NCI-H1436 treated with DMSO at 0.1 percent for 48 hours (cell line): ENCODE measurements around the gene SSBP3.
A peak's percentile ranks its signal among the peaks of the same experiment; 100 is the strongest.
"Not testable (repeated sequence)": the region's sequence is repeated elsewhere in the genome, so short reads cannot be mapped to it uniquely, and the experiment has no call there.

Source experiments
- DNase-seq: peaks from one replicate; lab custom pipeline; 2025; lab: John Stamatoyannopoulos, UW

Gene SSBP3

DNA sequence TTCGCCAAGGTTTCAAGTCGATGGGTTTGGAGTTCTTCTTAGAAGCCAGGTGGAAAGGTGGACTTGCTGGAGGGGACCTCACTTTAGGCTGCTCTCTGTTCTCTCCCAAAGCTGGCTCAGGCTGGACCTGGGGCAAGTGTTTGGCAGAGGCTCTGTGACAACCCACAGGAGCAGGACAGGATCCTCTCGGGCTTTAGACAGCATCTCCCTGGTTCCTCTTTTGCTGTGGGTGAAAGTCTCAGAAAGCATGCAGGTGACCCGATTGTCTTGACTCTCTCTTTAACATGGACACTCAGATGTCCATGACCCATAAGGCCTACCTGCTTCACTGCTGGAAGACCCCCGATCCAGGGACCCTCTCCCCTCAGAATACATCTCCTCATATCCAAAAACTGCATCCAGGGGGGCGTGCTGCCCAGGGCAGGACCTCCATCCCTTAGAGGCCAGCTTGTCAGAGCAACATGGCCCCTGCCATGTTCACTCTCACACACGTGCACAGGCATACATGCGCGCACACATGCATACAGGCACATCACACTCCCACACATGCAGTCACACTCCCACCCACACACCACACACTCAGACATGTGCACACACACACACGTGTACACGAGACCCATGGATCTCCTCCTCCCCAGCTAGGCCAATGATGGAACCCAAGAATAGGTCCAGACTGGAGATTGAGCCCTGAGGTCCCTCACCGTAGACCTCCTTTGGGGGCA lies 184.9 kb downstream of the SSBP3 start:
- no peak for DNase-seq

DNA sequence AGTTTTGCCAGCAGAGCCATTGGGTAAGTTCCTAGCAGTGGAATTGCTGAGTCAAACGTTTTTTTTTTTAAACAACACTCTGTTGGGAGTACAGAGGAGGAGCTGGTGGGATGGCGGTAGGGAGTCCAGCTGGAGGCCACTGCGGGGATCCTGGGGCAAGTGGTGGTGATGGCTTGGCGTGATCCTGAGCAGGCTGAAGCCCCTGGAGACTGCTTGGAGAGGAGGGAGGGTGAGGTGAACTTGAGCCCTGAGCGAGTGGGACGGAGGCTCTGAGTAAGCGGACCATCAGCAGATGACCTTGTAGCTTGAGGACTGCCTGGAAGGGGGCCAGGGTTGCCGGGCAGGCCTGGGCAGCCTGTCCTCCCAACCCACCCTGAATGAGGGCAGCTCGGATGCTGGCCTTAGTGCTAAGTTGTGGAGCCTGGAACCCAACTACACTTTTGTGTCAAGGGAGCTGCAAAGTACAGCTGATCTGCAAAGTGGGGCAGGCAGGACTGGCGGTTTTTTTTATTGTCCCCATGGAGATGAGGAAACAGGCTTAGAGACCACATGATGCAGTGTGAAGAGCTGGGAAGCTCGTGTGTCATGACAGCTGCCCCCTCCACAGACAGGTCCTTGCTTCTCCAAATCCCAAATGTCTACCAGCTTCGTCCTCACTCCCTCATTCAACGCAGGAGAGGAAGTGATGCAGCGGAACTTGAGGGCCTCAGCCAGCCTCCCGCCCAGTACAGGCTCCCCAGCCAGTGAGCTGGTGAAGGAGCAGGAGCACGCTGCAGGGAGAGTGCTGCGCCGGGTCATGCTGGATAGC lies 186.0 kb downstream of the SSBP3 start:
- DNase-seq: no peak

DNA sequence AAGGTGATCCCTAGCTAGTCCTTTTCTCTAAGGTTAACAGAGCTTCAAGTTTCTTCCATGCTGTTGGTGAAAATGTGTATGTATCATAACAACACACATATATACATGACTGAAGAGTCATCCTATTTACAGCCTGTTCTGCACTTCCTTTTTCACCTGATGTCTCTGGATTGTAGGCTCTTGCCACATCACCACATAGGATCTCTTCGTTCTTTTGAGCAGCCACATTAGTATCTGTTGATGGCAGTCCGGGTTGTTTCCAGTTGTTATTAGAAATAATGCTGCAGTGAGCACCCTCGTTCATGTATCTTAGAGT lies 186.5 kb downstream of the SSBP3 start:
- DNase-seq: no peak

DNA sequence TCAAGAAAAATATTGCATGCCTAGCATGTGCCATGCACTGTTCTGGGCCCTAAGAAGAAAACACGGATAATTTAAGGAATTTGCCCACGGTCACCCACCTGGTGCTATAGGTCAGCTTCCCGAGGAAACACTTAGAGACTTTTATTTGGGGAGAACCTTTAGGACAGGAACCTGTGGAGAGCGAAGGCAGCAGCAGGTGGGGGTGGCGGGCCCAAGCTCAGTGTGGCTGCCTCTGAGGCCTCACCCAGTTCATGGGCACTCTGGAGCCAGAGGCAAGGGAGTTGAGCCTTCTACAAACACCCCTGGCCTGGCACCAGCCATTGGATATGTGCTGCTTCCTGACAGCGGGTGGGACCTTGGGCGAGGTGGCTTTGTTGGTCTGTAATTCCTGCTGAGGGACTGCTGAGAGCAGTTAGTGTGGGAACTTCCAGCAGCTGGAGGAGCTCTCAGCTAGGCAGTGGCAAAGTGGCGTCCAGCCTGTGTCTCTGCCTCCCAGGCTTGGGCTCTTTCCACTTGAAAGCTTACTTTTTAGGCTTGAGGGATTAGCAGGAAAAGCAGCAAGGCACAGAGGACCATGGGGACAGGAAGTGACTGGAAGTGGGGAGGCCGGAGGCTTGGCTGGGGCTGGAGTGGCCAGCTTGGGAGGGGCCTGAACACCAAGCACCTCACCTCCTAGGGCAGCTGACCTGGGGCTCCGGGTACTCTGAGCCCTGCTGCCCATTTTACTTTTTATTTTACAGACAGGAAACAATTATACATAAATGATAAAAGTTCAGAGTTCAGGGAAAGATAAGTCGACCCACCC lies 187.1 kb downstream of the SSBP3 start:
- no peak for DNase-seq

DNA sequence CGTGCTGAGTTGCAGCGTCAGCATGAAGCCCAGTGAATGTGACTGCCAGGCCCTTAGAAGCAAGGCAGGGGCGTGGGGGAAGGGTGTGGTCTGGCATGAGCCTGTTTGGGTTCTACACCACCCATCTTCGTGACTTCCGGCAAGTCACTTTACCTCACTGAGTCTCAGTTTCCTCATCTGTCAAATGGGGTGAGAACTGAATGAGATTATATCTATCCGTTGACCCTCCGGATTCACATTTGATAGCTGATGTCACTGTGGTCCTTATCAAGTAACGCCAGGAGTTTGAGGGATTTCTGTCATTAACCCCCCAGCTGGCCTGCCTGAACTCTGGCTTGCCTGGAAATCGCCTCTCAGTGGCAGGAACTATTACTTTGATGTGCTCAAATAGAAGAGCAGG lies 190.7 kb downstream of the SSBP3 start:
- no peak for DNase-seq

DNA sequence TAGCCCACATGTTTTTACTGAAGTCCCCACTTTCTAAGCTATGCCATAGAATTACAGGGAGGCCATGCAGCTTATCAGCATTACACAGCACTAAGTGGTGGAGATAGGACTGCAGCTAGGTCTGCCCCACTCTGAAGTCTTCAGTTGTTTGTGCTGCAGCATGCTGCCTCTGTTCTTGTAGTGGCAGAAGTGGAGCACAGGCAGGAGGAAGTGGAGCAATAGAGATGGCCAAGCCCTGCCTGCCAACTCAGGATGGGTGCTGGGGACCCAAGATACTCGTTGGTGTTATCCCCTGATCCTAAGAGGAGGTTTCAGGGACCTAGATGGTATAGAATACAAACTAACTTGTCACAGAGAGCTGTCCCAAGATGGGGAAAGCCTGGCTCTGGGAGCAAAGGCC lies 193.3 kb downstream of the SSBP3 start:
- DNase-seq: no peak

DNA sequence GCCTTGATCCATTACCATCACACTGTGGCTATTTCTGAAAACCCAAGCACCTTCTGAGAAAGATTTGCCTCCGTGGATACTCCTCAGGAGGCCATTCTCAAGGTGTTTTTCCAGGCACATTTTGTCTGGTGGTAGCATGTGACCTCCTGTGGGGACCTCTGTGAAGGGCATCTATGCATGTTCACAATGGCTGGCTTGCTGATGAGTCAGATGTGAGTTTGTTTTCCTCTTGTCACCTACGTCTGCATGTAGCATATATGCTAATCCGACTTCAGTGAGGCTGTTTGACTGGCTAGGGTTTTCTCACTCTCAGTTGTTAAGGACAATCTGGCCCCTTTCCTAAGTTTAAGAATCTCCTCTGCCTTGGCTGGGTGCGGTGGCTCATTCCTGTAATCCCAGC lies 198.3 kb downstream of the SSBP3 start:
- DNase-seq: not testable (repeated sequence)

DNA sequence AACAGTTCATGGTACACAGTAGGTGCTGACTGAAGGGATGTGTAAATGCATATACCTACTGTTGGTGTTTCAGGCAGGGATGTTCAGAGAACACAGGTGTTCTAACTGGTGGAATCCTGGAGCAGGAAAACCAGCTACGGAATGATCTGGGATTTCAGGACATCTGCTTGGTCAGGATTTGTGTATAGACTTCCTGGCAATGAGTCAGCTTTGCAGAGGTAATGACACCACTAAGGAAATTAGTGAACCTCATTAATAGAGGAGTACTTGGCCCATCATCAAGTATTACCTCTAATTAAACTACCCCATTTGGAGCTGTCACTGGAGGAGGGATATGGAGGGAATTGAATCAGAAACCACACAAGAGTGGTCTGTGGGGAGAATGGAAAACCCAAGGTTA lies 198.9 kb downstream of the SSBP3 start:
- DNase-seq: no peak

DNA sequence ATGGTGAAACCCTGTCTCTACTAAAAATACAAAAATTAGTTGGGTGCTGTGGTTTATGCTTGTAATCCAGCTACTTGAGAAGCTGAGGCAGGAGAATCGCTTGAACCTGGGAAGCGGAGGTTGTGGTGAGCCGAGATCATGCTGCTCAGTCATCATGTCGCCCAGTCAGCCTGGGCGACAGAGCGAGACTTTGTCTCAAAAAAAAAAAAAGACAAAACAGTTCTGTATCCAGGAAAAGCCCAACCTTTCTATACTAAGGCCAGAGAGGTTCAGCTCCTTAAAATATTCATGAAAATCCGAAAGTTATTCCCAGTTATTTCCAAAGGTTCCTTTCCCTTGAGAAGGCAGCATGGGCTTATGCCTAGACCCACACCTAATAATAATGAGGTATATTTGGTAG lies 202.0 kb downstream of the SSBP3 start:
- no peak for DNase-seq

DNA sequence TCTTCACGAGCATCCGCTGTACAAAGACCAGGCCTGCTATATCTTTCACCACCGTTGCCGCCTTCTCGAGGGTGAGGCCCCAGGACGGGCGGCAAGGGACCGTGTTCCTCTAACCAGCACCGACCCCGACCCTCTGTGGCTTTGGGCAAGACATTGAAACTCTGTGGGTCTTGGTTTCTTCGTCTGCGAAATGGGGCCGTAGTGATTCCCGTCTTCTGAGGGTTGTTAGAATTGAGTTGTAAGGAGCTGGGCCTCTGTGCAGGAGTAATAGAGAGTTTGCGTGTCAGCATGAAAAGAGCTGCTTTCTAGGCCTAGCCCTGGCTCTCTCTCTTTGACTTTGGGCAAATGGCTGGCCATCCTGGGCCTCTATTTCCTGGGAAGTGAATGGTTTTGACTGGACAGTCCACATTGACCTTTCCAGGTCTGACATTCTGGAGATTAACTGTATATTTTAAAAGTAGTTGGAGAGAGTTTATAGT lies 205.6 kb downstream of the SSBP3 start:
- no peak for DNase-seq

DNA sequence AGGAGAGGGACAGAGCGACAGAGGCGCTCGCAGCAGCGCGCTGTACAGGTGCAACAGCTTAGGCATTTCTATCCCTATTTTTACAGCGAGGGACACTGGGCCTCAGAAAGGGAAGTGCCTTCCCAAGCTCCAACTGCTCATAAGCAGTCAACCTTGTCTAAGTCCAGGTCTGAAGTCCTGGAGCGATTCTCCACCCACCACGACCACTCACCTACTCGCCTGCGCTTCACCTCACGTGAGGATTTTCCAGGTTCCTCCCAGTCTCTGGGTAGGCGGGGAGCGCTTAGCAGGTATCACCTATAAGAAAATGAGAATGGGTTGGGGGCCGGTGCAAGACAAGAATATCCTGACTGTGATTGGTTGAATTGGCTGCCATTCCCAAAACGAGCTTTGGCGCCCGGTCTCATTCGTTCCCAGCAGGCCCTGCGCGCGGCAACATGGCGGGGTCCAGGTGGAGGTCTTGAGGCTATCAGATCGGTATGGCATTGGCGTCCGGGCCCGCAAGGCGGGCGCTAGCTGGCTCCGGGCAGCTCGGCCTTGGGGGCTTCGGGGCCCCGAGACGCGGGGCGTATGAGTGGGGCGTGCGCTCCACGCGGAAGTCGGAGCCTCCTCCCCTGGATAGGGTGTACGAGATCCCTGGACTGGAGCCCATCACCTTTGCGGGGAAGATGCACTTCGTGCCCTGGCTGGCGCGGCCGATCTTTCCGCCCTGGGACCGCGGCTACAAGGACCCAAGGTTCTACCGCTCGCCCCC lies 206.3 kb downstream of the SSBP3 start, which contains the start of the genes CYB5RL and MRPL37:
Gene CYB5RL, minus strand, starts transcription at position 266 of the 754 bp plus-strand sequence. CDS start 4,414 bp downstream, outside the sequence.
Gene MRPL37, plus strand, starts transcription at position 403 of the 754 bp plus-strand sequence. Its CDS starts 77 bp downstream, at position 480.
- DNase-seq: peak; percentile 90

DNA sequence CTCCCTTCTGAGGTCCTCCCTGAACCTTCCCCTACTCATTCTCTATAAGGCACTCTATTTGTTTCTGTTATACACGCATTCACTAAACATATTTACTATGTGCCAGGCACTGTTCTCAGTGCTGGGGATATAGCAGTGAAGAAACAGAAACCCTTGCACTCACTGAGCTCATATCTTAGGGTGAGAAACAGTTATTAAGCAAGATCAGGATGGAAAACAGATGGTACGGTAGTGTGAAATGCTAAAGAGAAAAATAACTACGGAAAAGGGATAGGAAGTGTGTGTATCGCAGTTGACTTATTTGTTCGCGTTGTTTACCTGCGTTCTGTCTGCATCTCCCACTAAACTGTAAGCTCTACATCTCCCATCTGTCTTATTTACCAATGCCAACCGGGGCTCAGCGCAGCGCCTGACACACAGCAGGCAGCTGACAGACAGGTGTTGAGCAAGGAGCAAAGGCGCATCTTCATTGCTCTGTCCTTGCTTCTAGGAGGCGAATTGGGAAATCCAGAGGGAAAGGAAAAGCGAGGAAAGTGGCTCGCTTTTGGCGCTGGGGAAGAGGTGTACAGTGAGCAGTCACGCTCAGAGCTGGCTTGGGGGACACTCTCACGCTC lies 206.9 kb downstream of the SSBP3 start:
- no peak for DNase-seq

DNA sequence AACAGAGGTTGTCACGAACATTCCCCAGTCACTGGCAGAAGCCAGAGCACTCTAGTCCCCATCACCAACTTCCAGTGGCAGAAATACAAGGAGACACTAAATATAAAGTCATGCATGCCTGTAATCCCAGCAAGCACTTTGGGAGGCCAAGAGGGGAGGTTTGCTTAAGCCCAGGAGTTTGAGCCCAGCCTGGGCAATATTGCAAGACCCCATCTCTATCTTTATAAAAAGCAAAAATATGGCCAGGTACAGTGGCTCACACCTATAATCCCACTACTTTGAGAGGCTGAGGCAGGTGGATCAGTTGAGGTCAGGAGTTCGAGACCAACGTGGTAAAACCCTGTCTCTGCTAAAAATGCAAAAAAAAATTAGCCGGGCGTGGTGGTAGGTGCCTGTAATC lies 212.7 kb downstream of the SSBP3 start:
- DNase-seq: no peak

DNA sequence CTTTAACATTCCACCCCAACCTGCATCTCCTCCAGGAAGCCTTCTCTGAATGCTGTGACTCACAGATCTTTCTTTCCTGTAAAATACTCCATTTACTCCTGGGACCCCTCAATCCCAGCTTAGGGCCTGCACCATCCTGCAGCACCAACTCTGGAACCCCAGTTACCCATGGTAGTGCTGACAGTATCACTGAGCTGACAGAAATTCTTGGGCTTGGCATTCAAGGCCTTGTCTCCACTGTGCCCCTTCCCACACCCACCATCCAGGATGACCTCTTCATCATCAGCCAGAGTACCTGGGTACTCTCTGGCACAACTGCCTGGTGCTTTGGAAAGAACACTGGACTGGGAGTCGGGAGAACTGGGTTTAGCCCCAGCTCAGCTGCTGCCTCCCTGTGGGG lies 214.7 kb downstream of the SSBP3 start:
- no peak for DNase-seq

DNA sequence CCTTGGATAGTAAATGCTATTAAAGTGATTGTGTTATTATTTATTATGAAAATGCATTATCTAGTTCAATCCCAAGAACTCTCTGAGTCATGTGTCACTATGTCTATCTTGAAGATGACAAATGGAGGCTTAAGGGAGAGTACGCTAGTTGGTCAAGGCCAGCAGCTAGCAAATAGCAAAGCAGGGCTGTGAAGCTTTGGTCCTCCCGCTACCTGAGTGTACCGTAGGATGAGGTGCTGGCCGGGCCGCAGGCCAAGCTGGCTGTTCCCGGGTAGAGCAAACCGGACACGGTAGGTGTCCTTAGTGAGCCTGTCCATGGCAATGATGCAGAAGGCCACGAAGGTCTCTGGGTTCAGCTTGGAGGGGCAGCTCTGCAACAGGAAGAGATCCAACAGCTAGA lies 215.7 kb downstream of the SSBP3 start:
- DNase-seq: no peak

DNA sequence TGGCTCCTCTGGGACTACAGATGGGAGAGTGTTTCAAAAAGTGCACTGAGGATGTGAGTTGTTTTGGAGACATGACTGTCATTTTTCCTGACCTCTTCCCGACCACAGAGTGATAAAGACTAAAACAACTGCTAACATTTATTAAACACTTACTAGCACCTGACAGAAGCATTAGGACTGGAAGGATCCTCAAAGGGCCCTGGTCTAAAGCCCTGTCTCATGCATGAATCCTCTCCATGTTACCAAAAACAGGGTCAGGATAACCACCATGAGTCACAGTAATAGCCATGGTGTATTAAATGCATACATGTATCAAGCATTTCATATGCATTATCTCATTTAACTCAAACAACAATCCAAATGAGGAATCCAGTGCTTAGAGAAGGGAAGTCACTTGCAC lies 217.9 kb downstream of the SSBP3 start:
- DNase-seq: no peak

DNA sequence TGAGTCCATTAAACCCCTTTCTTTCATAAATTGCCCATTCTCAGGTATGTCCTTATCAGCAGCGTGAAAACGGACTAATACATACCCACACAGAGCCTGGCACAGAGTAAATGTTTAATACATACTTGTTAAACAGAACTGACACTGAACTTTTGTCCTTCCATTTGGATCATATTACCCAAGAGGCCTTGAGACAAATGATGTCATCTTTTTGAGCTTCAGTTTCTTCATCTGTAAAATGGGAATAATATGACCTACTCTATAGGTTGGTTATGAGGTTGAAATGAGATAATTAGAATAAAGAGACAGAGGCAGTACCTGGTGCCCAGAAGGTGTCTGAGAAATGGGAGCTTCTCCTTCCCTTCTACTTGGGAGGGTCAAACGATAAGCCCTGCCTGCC lies 220.1 kb downstream of the SSBP3 start:
- no peak for DNase-seq

DNA sequence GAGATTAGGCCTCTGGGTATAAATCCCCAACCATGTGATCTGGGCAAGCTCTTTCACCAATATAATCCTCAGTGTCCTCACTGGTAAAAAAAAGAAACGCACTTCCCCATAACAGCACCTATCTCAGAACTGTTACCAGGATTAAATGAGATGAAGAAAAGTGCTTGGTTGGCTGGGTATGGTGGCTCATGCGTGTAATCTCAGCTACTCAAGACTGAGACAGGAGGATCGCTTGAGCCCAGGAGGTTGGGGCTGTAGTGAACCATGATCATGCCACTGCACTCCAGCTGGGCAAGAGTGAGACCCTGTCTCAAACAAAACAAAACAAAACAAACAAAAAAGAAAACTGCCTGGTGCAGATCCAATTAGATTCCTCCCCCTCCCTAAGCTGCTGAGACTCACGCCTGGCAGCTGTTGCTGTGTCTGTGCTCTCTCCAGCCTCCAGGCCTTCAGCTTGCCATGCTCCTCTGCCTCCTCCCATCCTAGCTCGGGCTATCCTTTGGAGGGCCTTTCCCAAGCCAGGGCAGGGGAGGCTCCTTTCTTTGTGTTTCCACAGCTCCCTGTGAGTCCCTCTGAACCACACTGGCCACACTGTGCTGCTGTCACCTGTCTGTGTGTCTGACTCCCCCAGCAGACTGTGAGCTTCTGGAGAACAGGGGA lies 225.4 kb downstream of the SSBP3 start:
- DNase-seq: no peak

DNA sequence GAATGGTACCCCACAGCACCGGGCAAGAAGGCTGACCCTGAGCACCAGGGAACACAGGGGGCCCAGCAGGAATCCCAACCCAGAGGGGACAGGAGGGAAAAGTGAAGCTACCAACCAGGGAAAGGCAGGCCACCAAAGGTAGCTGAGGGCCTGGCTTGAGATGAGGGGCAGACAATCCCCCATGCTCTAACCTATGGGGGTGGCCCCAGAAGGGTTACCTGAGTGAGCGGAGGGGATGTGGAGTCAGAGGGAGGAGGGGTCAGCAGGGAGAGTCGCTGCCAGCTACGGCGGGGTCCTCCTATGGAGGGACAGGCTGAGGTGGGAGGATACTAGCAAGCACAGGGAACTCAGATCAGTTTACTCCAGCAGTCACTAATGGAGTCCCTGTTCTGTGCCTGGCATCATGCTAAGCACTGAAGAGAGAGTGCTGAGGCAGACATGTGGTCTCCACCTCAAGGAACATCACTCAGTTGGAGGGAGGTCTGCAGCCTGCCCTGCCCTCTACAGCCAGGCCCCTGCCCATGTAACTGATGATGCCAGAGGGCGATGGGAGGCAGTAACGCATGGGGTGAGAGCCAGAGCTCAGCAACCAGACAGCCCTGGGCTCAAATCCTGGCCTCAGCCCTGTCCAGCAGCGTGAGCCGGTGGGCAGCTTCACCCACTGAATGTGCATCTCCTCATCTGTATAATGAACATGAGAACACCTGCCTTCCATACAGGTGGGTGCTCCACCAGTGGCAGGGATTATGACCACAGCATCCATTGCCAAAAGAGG lies 227.7 kb downstream of the SSBP3 start:
- DNase-seq: no peak

DNA sequence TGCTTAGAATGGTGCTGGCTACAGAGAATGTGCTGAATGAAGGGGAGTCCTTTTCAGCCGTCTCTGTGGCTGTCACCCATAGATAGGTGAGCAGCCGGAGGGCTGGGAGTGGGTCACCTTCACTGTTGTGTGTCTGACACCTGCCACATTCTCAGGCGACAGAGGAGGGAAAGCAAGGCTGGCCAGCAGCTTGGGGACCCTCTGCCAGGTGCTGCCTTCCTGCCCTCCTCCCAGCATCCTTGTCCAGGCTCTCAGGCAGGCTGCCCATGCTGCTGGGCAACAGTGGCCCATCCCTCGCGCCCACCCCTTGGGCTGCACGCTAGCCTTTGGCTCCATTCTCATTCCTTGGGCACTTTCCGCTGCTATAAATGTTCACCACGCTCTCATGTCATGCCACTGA lies 228.5 kb downstream of the SSBP3 start:
- DNase-seq: no peak
